IMR-90 (cell line): Measurements from ENCODE around the gene RPE.

Experiments
- RFX5 ChIP-seq: IDR thresholded peaks from 2 replicates; pipeline ENCODE4 v1.8.0; 2012; ENCODE audit warnings: low read depth, mild to moderate bottlenecking, low read length, moderate library complexity
- TF ChIP-seq, protein P1 (sequence below): conservative IDR thresholded peaks from 2 replicates; pipeline ENCODE4 v1.5.1; 2012; ENCODE audit warnings: mild to moderate bottlenecking, low read depth, low read length, improper control_type of control experiment

DNA sequence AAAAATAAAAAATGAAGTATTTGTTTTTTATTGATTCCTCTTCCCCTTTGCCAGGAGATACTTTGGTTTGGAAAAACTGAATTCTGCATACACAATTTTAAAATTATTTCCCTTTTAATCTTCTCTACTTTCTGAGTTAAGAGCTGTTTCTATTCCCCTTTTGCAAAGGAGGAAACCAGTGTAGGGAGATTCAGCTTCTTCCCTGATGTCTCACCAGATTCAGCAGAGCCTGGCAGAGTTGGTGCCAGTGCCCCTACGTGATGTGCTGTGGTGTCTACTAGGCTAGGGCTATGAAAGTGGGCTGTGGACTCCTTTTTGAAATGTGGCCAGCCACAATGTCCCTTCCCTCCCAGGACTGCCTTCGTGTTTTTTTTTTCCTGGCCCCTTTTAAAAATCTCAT lies 2.4 kb downstream of the RPE start:
- TF ChIP-seq, protein P1, sequence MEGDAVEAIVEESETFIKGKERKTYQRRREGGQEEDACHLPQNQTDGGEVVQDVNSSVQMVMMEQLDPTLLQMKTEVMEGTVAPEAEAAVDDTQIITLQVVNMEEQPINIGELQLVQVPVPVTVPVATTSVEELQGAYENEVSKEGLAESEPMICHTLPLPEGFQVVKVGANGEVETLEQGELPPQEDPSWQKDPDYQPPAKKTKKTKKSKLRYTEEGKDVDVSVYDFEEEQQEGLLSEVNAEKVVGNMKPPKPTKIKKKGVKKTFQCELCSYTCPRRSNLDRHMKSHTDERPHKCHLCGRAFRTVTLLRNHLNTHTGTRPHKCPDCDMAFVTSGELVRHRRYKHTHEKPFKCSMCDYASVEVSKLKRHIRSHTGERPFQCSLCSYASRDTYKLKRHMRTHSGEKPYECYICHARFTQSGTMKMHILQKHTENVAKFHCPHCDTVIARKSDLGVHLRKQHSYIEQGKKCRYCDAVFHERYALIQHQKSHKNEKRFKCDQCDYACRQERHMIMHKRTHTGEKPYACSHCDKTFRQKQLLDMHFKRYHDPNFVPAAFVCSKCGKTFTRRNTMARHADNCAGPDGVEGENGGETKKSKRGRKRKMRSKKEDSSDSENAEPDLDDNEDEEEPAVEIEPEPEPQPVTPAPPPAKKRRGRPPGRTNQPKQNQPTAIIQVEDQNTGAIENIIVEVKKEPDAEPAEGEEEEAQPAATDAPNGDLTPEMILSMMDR: no peak
- TF ChIP-seq RFX5: no peak
